Nephron (organoid): ENCODE data around the gene KCNMB4.
"Not testable (repeated sequence)": the region's sequence is repeated elsewhere in the genome, so short reads cannot be mapped to it uniquely, and the experiment has no call there.

Experiments used
- H3K27ac Mint-ChIP-seq, 3 experiments: 2 replicates each; pipeline ENCODE4 v1.8.0; 2020; ENCODE audit warnings: mixed read lengths in 3 of 3, mild to moderate bottlenecking in 2 of 3, moderate library complexity in 1 of 3
- H3K27me3 Mint-ChIP-seq: 2 replicates; pipeline ENCODE4 v1.8.0; 2021; ENCODE audit warnings: low read depth, mild to moderate bottlenecking, moderate library complexity, mixed read lengths
- H3K36me3 Mint-ChIP-seq: 2 replicates; pipeline ENCODE4 v1.8.0; 2020; ENCODE audit warnings: low read depth, mixed read lengths
- H3K4me1 Mint-ChIP-seq: 2 replicates; pipeline ENCODE4 v1.8.0; 2020; ENCODE audit warnings: mixed read lengths
- H3K4me3 Mint-ChIP-seq, 3 experiments: 2 replicates each; pipeline ENCODE4 v1.8.0; 2020; ENCODE audit warnings: mild to moderate bottlenecking in 3 of 3, mixed read lengths in 3 of 3, moderate library complexity in 2 of 3
- H3K9me3 Mint-ChIP-seq: 2 replicates; pipeline ENCODE4 v1.8.0; 2020; ENCODE audit warnings: mixed read lengths
- CTCF ChIP-seq, 3 experiments: fragments of 200-600 bp; sonication (generic); IDR thresholded peaks; one replicate each; pipeline ENCODE4 v1.5.0; 2021; ENCODE audit warnings: antibody characterized with exemption in 3 of 3; ENCODE audit not compliant: unreplicated experiment in 3 of 3

The KCNMB4 gene

GRCh38 chr12:70383886-70384285, 17.8 kb downstream of the KCNMB4 start:
- Mint-ChIP-seq H3K4me1 (no peaks in the 10 kb centered on the region), H3K36me3 (peaks cover 59% of the 10 kb centered on the region), H3K27ac (no peak overlapping the region)

GRCh38 chr12:70386771-70387170, 20.7 kb downstream of the KCNMB4 start:
- no peaks in the 10 kb centered on the region for H3K27me3 Mint-ChIP-seq
- H3K36me3 Mint-ChIP-seq, result peaks cover 55% of the 10 kb centered on the region
- H3K9me3 Mint-ChIP-seq, result peaks cover 22% of the 10 kb centered on the region
- no peak overlapping the region for H3K4me3 Mint-ChIP-seq
- no peak overlapping the region for H3K27ac Mint-ChIP-seq
- no peaks in the 10 kb centered on the region for H3K4me1 Mint-ChIP-seq
- no peak for TF ChIP-seq CTCF (IDR thresholded peaks at IDR 0.05; ENCODE audit: unreplicated experiment in 3 of 3)

More at GRCh38 chr12:70383886-70384285, 17.8 kb downstream of the KCNMB4 start:
- H3K9me3 Mint-ChIP-seq, result peaks cover 27% of the 10 kb centered on the region
- H3K27me3 Mint-ChIP-seq, result no peaks in the 10 kb centered on the region
- TF ChIP-seq CTCF (IDR thresholded peaks at IDR 0.05; ENCODE audit: unreplicated experiment in 3 of 3), result no peak
- H3K4me3 Mint-ChIP-seq, result no peak overlapping the region

GRCh38 chr12:70389678-70390077, 23.6 kb downstream of the KCNMB4 start:
- Mint-ChIP-seq H3K36me3 (peaks cover 45% of the 10 kb centered on the region), H3K27me3 (no peaks in the 10 kb centered on the region), H3K9me3 (peaks cover 22% of the 10 kb centered on the region), H3K4me1 (no peaks in the 10 kb centered on the region), H3K27ac (no peak overlapping the region), H3K4me3 (no peak overlapping the region)
- TF ChIP-seq CTCF (IDR thresholded peaks at IDR 0.05; ENCODE audit: unreplicated experiment in 3 of 3), result no peak

GRCh38 chr12:70392631-70393030, 26.5 kb downstream of the KCNMB4 start:
- H3K36me3 Mint-ChIP-seq, result peaks cover 51% of the 10 kb centered on the region
- not testable (repeated sequence) for H3K4me1 Mint-ChIP-seq
- peaks cover 21% of the 10 kb centered on the region for H3K9me3 Mint-ChIP-seq

GRCh38 chr12:70393787-70394499, 27.9 kb downstream of the KCNMB4 start:
- TF ChIP-seq CTCF (IDR thresholded peaks at IDR 0.05; ENCODE audit: unreplicated experiment in 3 of 3), result no peak
- Mint-ChIP-seq H3K4me3 (no peak overlapping the region), H3K4me1 (no peaks in the 10 kb centered on the region), H3K9me3 (peaks cover 15% of the 10 kb centered on the region), H3K27me3 (no peaks in the 10 kb centered on the region), H3K36me3 (peaks cover 44% of the 10 kb centered on the region), H3K27ac (no peak overlapping the region)

More at GRCh38 chr12:70392631-70393030, 26.5 kb downstream of the KCNMB4 start:
- not testable (repeated sequence) for H3K4me3 Mint-ChIP-seq, H3K27me3 Mint-ChIP-seq, H3K27ac Mint-ChIP-seq

- no peak for TF ChIP-seq CTCF (IDR thresholded peaks at IDR 0.05; ENCODE audit: unreplicated experiment in 3 of 3)
- H3K9me3 Mint-ChIP-seq, result no peaks in the 10 kb centered on the region
- no peak overlapping the region for H3K4me3 Mint-ChIP-seq
- H3K27ac Mint-ChIP-seq, result no peak overlapping the region
- peaks cover 48% of the 10 kb centered on the region for H3K36me3 Mint-ChIP-seq
- no peaks in the 10 kb centered on the region for H3K4me1 Mint-ChIP-seq
- no peaks in the 10 kb centered on the region for H3K27me3 Mint-ChIP-seq
These were observed 31.9 kb downstream of the KCNMB4 start for GRCh38 chr12:70398002-70398401.
